Stimulated activated naive CD8-positive, alpha-beta T cell treated with anti-CD3 and anti-CD28 coated beads, Interleukin-15, Interleukin-2, amounts not matched to agents 100 ng/mL and 50 ng/mL, for 24 hours (primary cell): ENCODE results near the gene ASB4.

Experiments used
- H3K27ac Mint-ChIP-seq: one replicate; pipeline ENCODE4 v1.8.0; 2021; ENCODE audit warnings: mild to moderate bottlenecking, mixed read lengths
- H3K27me3 Mint-ChIP-seq: one replicate; pipeline ENCODE4 v1.8.0; 2021; ENCODE audit warnings: mixed read lengths
- H3K36me3 Mint-ChIP-seq: one replicate; pipeline ENCODE4 v1.8.0; 2021; ENCODE audit warnings: low read depth, mixed read lengths
- H3K4me1 Mint-ChIP-seq: one replicate; pipeline ENCODE4 v1.8.0; 2021; ENCODE audit warnings: low read depth, mixed read lengths
- H3K4me3 Mint-ChIP-seq: one replicate; pipeline ENCODE4 v1.8.0; 2021; ENCODE audit warnings: mild to moderate bottlenecking, mixed read lengths
- H3K9me3 Mint-ChIP-seq: one replicate; pipeline ENCODE4 v1.8.0; 2021; ENCODE audit warnings: mixed read lengths

ASB4 gene

GRCh38 chr7:95472581-95473161, 13.1 kb upstream of the ASB4 start:
- Mint-ChIP-seq H3K27ac (no peak overlapping the region), H3K36me3 (no peaks in the 10 kb centered on the region), H3K27me3 (peaks cover 5% of the 10 kb centered on the region), H3K9me3 (no peaks in the 10 kb centered on the region), H3K4me3 (no peak overlapping the region), H3K4me1 (peaks cover 15% of the 10 kb centered on the region)

GRCh38 chr7:95473276-95473985, 12.3 kb upstream of the ASB4 start:
- no peaks in the 10 kb centered on the region for H3K9me3 Mint-ChIP-seq
- H3K36me3 Mint-ChIP-seq: no peaks in the 10 kb centered on the region
- H3K27ac Mint-ChIP-seq: no peak overlapping the region
- peaks cover 10% of the 10 kb centered on the region for H3K27me3 Mint-ChIP-seq
- H3K4me1 Mint-ChIP-seq: peaks cover 15% of the 10 kb centered on the region
- no peak overlapping the region for H3K4me3 Mint-ChIP-seq

GRCh38 chr7:95476072-95476847, 9.5 kb upstream of the ASB4 start:
- H3K36me3 Mint-ChIP-seq: no peaks in the 10 kb centered on the region
- H3K27me3 Mint-ChIP-seq: peaks cover 10% of the 10 kb centered on the region
- no peaks in the 10 kb centered on the region for H3K4me1 Mint-ChIP-seq
- no peak overlapping the region for H3K27ac Mint-ChIP-seq
- no peak overlapping the region for H3K4me3 Mint-ChIP-seq
- no peaks in the 10 kb centered on the region for H3K9me3 Mint-ChIP-seq

GRCh38 chr7:95476904-95477594, 8.7 kb upstream of the ASB4 start:
- no peaks in the 10 kb centered on the region for H3K9me3 Mint-ChIP-seq
- no peak overlapping the region for H3K27ac Mint-ChIP-seq
- no peaks in the 10 kb centered on the region for H3K36me3 Mint-ChIP-seq
- peaks cover 10% of the 10 kb centered on the region for H3K27me3 Mint-ChIP-seq
- no peak overlapping the region for H3K4me3 Mint-ChIP-seq
- no peaks in the 10 kb centered on the region for H3K4me1 Mint-ChIP-seq

- no peaks in the 10 kb centered on the region for H3K36me3 Mint-ChIP-seq
- no peak overlapping the region for H3K4me3 Mint-ChIP-seq
- H3K9me3 Mint-ChIP-seq: no peaks in the 10 kb centered on the region
- H3K27me3 Mint-ChIP-seq: peaks cover 10% of the 10 kb centered on the region
- H3K4me1 Mint-ChIP-seq: no peaks in the 10 kb centered on the region
- H3K27ac Mint-ChIP-seq: no peak overlapping the region
Observed at GRCh38 chr7:95478272-95479037, 7.3 kb upstream of the ASB4 start.

- H3K4me3 Mint-ChIP-seq: no peak overlapping the region
- H3K27ac Mint-ChIP-seq: no peak overlapping the region
- peaks cover 10% of the 10 kb centered on the region for H3K27me3 Mint-ChIP-seq
- H3K36me3 Mint-ChIP-seq: no peaks in the 10 kb centered on the region
- H3K9me3 Mint-ChIP-seq: no peaks in the 10 kb centered on the region
- no peaks in the 10 kb centered on the region for H3K4me1 Mint-ChIP-seq
Observed at GRCh38 chr7:95479992-95480624, 5.6 kb upstream of the ASB4 start.

- Mint-ChIP-seq H3K27ac (no peak overlapping the region), H3K9me3 (no peaks in the 10 kb centered on the region), H3K4me3 (no peak overlapping the region), H3K36me3 (no peaks in the 10 kb centered on the region), H3K27me3 (peaks cover 10% of the 10 kb centered on the region), H3K4me1 (no peaks in the 10 kb centered on the region)
Observed at GRCh38 chr7:95481271-95482165, 4.2 kb upstream of the ASB4 start.

GRCh38 chr7:95482424-95482823, 3.3 kb upstream of the ASB4 start:
- H3K9me3 Mint-ChIP-seq: no peaks in the 10 kb centered on the region
- no peak overlapping the region for H3K4me3 Mint-ChIP-seq
- no peaks in the 10 kb centered on the region for H3K36me3 Mint-ChIP-seq
- no peak overlapping the region for H3K27ac Mint-ChIP-seq
- peaks cover 8% of the 10 kb centered on the region for H3K27me3 Mint-ChIP-seq
- H3K4me1 Mint-ChIP-seq: no peaks in the 10 kb centered on the region

GRCh38 chr7:95490231-95490762, 4.6 kb downstream of the ASB4 start:
- no peaks in the 10 kb centered on the region for H3K9me3 Mint-ChIP-seq

GRCh38 chr7:95491201-95491600, 5.5 kb downstream of the ASB4 start:
- no peaks in the 10 kb centered on the region for H3K36me3 Mint-ChIP-seq
- H3K4me3 Mint-ChIP-seq: no peak overlapping the region
- H3K9me3 Mint-ChIP-seq: no peaks in the 10 kb centered on the region
- peaks cover 7% of the 10 kb centered on the region for H3K27me3 Mint-ChIP-seq
- no peak overlapping the region for H3K27ac Mint-ChIP-seq
- no peaks in the 10 kb centered on the region for H3K4me1 Mint-ChIP-seq

More at GRCh38 chr7:95490231-95490762, 4.6 kb downstream of the ASB4 start:
- no peaks in the 10 kb centered on the region for H3K4me1 Mint-ChIP-seq
- peaks cover 4% of the 10 kb centered on the region for H3K27me3 Mint-ChIP-seq
- H3K4me3 Mint-ChIP-seq: no peak overlapping the region
- peak overlapping the region; percentile 28 for H3K27ac Mint-ChIP-seq
- H3K36me3 Mint-ChIP-seq: no peaks in the 10 kb centered on the region

- no peaks in the 10 kb centered on the region for H3K36me3 Mint-ChIP-seq
- no peak overlapping the region for H3K4me3 Mint-ChIP-seq
- peaks cover 9% of the 10 kb centered on the region for H3K27me3 Mint-ChIP-seq
- no peak overlapping the region for H3K27ac Mint-ChIP-seq
- H3K4me1 Mint-ChIP-seq: no peaks in the 10 kb centered on the region
- H3K9me3 Mint-ChIP-seq: no peaks in the 10 kb centered on the region
Observed at GRCh38 chr7:95491634-95492314, 6.0 kb downstream of the ASB4 start.

- H3K4me3 Mint-ChIP-seq: no peak overlapping the region
- H3K4me1 Mint-ChIP-seq: no peaks in the 10 kb centered on the region
- no peaks in the 10 kb centered on the region for H3K36me3 Mint-ChIP-seq
- no peak overlapping the region for H3K27ac Mint-ChIP-seq
- peaks cover 13% of the 10 kb centered on the region for H3K27me3 Mint-ChIP-seq
- H3K9me3 Mint-ChIP-seq: no peaks in the 10 kb centered on the region
Observed at GRCh38 chr7:95493247-95493646, 7.5 kb downstream of the ASB4 start.

- H3K4me1 Mint-ChIP-seq: no peaks in the 10 kb centered on the region
- H3K27me3 Mint-ChIP-seq: peaks cover 13% of the 10 kb centered on the region
- H3K4me3 Mint-ChIP-seq: no peak overlapping the region
- no peaks in the 10 kb centered on the region for H3K36me3 Mint-ChIP-seq
- H3K9me3 Mint-ChIP-seq: no peaks in the 10 kb centered on the region
- no peak overlapping the region for H3K27ac Mint-ChIP-seq
Observed at GRCh38 chr7:95493844-95494243, 8.1 kb downstream of the ASB4 start.
